WTC11 (cell line): Measurements from ENCODE around the gene CEP152. TPM values are rescaled to one million over a fixed set of nuclear protein-coding genes. Genes with fewer than 3 reads are reported as not detected.

Experiments used
- ATAC-seq: fragments of 200-7000 bp; cut with Tn5 transposase; 2 replicates; pipeline ENCODE4 v1.10.0; 2021; ENCODE audit warnings: mild to moderate bottlenecking, moderate library complexity
- Bru-seq: library from RNA; stranded (reverse); fragments of 400-500 nt; gene quantifications from one replicate; lab custom pipeline; 2021; lab: Mats Ljungman, UMichigan
- CTCF ChIA-PET: fragments of 300-600 bp; sonication (Branson Sonifier 250); formaldehyde crosslinking; loops from one replicate; lab custom pipeline; 2021; ENCODE audit warnings: antibody characterized with exemption; lab: Charles Lee
- POLR2A ChIA-PET: fragments of 350-600 bp; sonication (Branson Sonifier 250); formaldehyde crosslinking; loops from one replicate; lab custom pipeline; 2021; ENCODE audit warnings: antibody characterized with exemption; lab: Charles Lee
- DNase-seq: peaks from one replicate; pipeline ENCODE4 v3.0.0; 2021; ENCODE audit warnings: low spot score
- H3K27ac Mint-ChIP-seq: 2 replicates; pipeline ENCODE4 v1.8.0; 2021; ENCODE audit warnings: mixed read lengths
- H3K27me3 Mint-ChIP-seq: 2 replicates; pipeline ENCODE4 v1.8.0; 2021; ENCODE audit warnings: low read depth, mild to moderate bottlenecking, moderate library complexity, mixed read lengths
- H3K36me3 Mint-ChIP-seq: 2 replicates; pipeline ENCODE4 v1.8.0; 2021; ENCODE audit warnings: mixed read lengths
- H3K4me1 Mint-ChIP-seq: 2 replicates; pipeline ENCODE4 v1.8.0; 2022; ENCODE audit warnings: mixed read lengths
- H3K4me3 Mint-ChIP-seq: 2 replicates; pipeline ENCODE4 v1.8.0; 2021; ENCODE audit warnings: mild to moderate bottlenecking, moderate library complexity, mixed read lengths
- H3K9me3 Mint-ChIP-seq: 2 replicates; pipeline ENCODE4 v1.8.0; 2021; ENCODE audit warnings: mixed read lengths
- ARID4B ChIP-seq: sonication (generic); formaldehyde crosslinking; IDR thresholded peaks from 2 replicates; pipeline ENCODE4 v1.8.0; 2023; ENCODE audit warnings: missing genetic modification reagents, mild to moderate bottlenecking, borderline replicate concordance
- E2F1 ChIP-seq: sonication (generic); formaldehyde crosslinking; IDR thresholded peaks from 2 replicates; pipeline ENCODE4 v1.8.0; 2022; ENCODE audit warnings: mild to moderate bottlenecking, missing genetic modification reagents
- E2F4 ChIP-seq: sonication (generic); formaldehyde crosslinking; IDR thresholded peaks from 2 replicates; pipeline ENCODE4 v1.8.1; 2022; ENCODE audit warnings: low read depth, mild to moderate bottlenecking, moderate library complexity, missing genetic modification reagents, borderline replicate concordance
- E2F5 ChIP-seq: sonication (generic); formaldehyde crosslinking; IDR thresholded peaks from 2 replicates; pipeline ENCODE4 v1.8.1; 2022; ENCODE audit warnings: mild to moderate bottlenecking, moderate library complexity, missing genetic modification reagents
- ESRRA ChIP-seq: sonication (generic); formaldehyde crosslinking; IDR thresholded peaks from 2 replicates; pipeline ENCODE4 v1.8.1; 2022; ENCODE audit warnings: mild to moderate bottlenecking, missing genetic modification reagents, borderline replicate concordance
- GABPB1 ChIP-seq: sonication (generic); formaldehyde crosslinking; IDR thresholded peaks from 2 replicates; pipeline ENCODE4 v1.8.1; 2023; ENCODE audit warnings: mild to moderate bottlenecking, missing genetic modification reagents
- KAT7 ChIP-seq: sonication (generic); formaldehyde crosslinking; IDR thresholded peaks from 2 replicates; pipeline ENCODE4 v1.8.1; 2023; ENCODE audit warnings: missing genetic modification reagents, mild to moderate bottlenecking, borderline replicate concordance
- MAX ChIP-seq: sonication (generic); formaldehyde crosslinking; IDR thresholded peaks from 2 replicates; pipeline ENCODE4 v1.8.0; 2022; ENCODE audit warnings: mild to moderate bottlenecking, missing genetic modification reagents
- MYBL2 ChIP-seq: sonication (generic); formaldehyde crosslinking; IDR thresholded peaks from 2 replicates; pipeline ENCODE4 v1.8.1; 2023; ENCODE audit warnings: mild to moderate bottlenecking, moderate library complexity, missing genetic modification reagents
- NFATC4 ChIP-seq: fragments of 250-450 bp; sonication (Bioruptor Pico); IDR thresholded peaks from 2 replicates; pipeline ENCODE4 v1.9.0; 2021; ENCODE audit warnings: mild to moderate bottlenecking
- NFYB ChIP-seq: sonication (generic); formaldehyde crosslinking; conservative IDR thresholded peaks from 2 replicates; pipeline ENCODE4 v1.8.0; 2022; ENCODE audit warnings: low read depth, missing genetic modification reagents
- SP1 ChIP-seq: sonication (generic); formaldehyde crosslinking; conservative IDR thresholded peaks from 2 replicates; pipeline ENCODE4 v1.8.1; 2022; ENCODE audit warnings: missing genetic modification reagents
- TEAD4 ChIP-seq: sonication (generic); formaldehyde crosslinking; IDR thresholded peaks from 2 replicates; pipeline ENCODE4 v1.8.0; 2022; ENCODE audit warnings: mild to moderate bottlenecking, missing genetic modification reagents
- ZBTB21 ChIP-seq: sonication (generic); formaldehyde crosslinking; IDR thresholded peaks from 2 replicates; pipeline ENCODE4 v1.8.1; 2023; ENCODE audit warnings: mild to moderate bottlenecking, missing genetic modification reagents, borderline replicate concordance
- ZNF317 ChIP-seq: sonication (generic); formaldehyde crosslinking; IDR thresholded peaks from 2 replicates; pipeline ENCODE4 v1.8.1; 2023; ENCODE audit warnings: low read depth, mild to moderate bottlenecking, moderate library complexity, missing genetic modification reagents, borderline replicate concordance
- ZNF423 ChIP-seq: fragments of 250-450 bp; sonication (Bioruptor Pico); IDR thresholded peaks from 2 replicates; pipeline ENCODE4 v2.1.2; 2022; ENCODE audit warnings: mild to moderate bottlenecking, moderate library complexity
- ZNF532 ChIP-seq: fragments of 250-450 bp; sonication (Bioruptor Pico); IDR thresholded peaks from 2 replicates; pipeline ENCODE4 v1.9.0; 2021; ENCODE audit warnings: mild to moderate bottlenecking, borderline replicate concordance
- long read RNA-seq, 3 experiments: library from RNA in 1 of 3; library from capped mRNA in 1 of 3; library from polyadenylated mRNA in 1 of 3; unstranded in 2 of 3; stranded (forward) in 1 of 3; transcript quantifications; one replicate each; pipeline ENCODE4 v2.0.0, GENCODE V29; 2021
- total RNA-seq: library from RNA; stranded (reverse); gene quantifications from 3 replicates; pipeline ENCODE4 v1.2.3, GENCODE V29; 2021

Gene CEP152
- total RNA-seq: 12.8 to 16.7 TPM (median 13.0 TPM) in 3 replicates
- Bru-seq, nascent RNA: percentile 81 among the genes with signal in this experiment
- long read RNA-seq, experiment 1, full-length matches to known transcripts: 22 of 62 reads
- long read RNA-seq, experiment 1, partial matches to known transcripts: 10 of 62 reads
- long read RNA-seq, experiment 1, other reads (novel, unspliced or antisense): 30 of 62 reads
- long read RNA-seq, experiment 2, full-length matches to known transcripts: 2 of 9 reads
- long read RNA-seq, experiment 2, partial matches to known transcripts: 5 of 9 reads
- long read RNA-seq, experiment 2, other reads (novel, unspliced or antisense): 2 of 9 reads
- long read RNA-seq, experiment 3, partial matches to known transcripts: 1 of 2 reads
- long read RNA-seq, experiment 3, other reads (novel, unspliced or antisense): 0 of 2 reads

GRCh38 chr15:48810414-48811324, at the start of gene CEP152:
TSS of gene CEP152 (minus strand) at chr15:48811069. CDS start at chr15:48805649, 5,420 bp downstream.
- ChIA-PET POLR2A (interaction anchor here (0.5 to 1.6 kb wide), 10 partner anchors 9 to 370 kb away, joined by 3 to 9 read pairs (median 5); partner anchors contain the start of genes EID1 and SHC4), CTCF (interaction anchor here (0.5 to 2.8 kb wide), 14 partner anchors 9 to 1306 kb away, joined by 3 to 26 read pairs (median 4); partner anchors contain the start of genes EID1 and SHC4)
- Mint-ChIP-seq H3K4me3 (peak within 1 kb of the TSS; percentile 97), H3K27me3 (peaks cover 10% of the 10 kb centered on the region), H3K9me3 (no peaks in the 10 kb centered on the region), H3K27ac (peak within 1 kb of the TSS; percentile 98), H3K4me1 (peaks cover 34% of the 10 kb centered on the region), H3K36me3 (no peaks in the 10 kb centered on the region)
- DNase-seq (peak; percentile 99), ATAC-seq (peak; percentile 95)
- TF ChIP-seq NFYB (peak; percentile 97), ZBTB21 (CRISPR knock-in tag) (no peak), MAX (CRISPR knock-in tag) (peak; percentile 10; the same call in 1 of the 2 replicates), ZNF317 (CRISPR knock-in tag) (no peak), KAT7 (CRISPR knock-in tag) (no peak), NFATC4 (CRISPR knock-in tag) (no peak), ESRRA (CRISPR knock-in tag) (0 out of 2 replicates have a peak, but pooled peaks have one; percentile 24), TEAD4 (CRISPR knock-in tag) (no peak), E2F5 (CRISPR knock-in tag) (peak; percentile 94), GABPB1 (CRISPR knock-in tag) (peak; percentile 61), ZNF532 (CRISPR knock-in tag) (no peak), SP1 (CRISPR knock-in tag) (peak; percentile 98), ZNF423 (CRISPR knock-in tag) (no peak), ARID4B (peak; percentile 65; the same call in 1 of the 2 replicates), E2F4 (peak; percentile 97), MYBL2 (CRISPR knock-in tag) (0 out of 2 replicates have a peak, but pooled peaks have one; percentile 41), E2F1 (no peak)
